Medulla oblongata (tissue), 1 donor: ENCODE results near the gene TENM3.
A peak's percentile ranks its signal among the peaks of the same experiment; 100 is the strongest.

Experiments used
- DNase-seq: peaks from one replicate; pipeline ENCODE4 v3.0.0-alpha.2; 2015; ENCODE audit errors: extremely low spot score

The TENM3 gene

DNA sequence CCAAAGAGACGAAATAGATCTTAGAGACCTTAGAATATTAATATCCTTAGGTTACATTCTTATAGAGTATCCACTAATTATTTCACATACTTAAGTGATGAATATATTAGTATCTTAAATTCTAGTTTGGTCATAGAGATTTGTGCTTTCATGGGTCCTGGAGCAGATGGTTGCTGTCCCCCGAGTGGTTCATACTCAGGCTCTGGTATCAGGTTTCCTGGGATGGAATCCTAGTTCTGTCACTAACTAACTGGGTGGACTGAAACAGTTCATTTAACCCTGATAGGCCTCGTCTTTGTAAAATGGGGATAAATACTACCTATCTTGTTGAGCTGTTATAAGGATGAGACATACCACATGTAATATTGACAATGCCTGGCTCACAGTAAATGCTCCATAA, 264.6 kb downstream of the TENM3 start:
- DNase-seq: no peak

GRCh38 chr4:182510836-182511235, 267.6 kb downstream of the TENM3 start:
- DNase-seq: peak; percentile 9

DNA sequence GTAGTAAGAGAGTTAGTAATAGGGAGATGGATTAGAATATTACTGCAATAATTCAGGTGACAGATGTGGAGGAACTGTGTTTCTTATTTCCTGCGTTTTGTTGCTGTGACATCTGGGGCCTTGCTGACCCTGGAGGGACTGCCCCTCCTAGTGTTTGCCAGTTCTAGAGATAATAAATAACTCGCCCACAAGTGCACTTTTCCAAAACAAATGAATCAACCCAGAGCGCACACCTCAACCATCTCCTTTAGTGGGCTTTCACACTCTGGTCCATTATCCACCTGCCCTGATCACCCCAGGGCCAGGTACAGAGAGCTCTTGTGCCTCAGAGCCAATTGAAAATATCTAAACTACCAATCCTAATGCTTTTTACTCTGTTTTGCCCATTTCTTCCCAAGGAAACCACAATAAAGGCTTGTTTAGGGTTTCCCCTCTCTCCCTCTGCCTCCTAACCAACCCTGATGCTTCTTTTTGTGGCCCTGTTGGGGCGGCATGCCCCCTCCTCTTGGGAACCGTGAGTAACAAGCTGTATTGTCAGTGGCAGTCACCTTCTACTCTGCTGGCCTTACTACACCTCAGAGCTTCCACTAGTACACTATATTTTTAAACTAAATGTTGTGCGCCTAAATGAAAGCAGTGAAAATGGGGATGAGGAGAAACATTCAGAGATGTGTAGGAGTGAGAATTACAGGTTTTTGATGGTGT, 270.5 kb downstream of the TENM3 start:
- DNase-seq: no peak

DNA sequence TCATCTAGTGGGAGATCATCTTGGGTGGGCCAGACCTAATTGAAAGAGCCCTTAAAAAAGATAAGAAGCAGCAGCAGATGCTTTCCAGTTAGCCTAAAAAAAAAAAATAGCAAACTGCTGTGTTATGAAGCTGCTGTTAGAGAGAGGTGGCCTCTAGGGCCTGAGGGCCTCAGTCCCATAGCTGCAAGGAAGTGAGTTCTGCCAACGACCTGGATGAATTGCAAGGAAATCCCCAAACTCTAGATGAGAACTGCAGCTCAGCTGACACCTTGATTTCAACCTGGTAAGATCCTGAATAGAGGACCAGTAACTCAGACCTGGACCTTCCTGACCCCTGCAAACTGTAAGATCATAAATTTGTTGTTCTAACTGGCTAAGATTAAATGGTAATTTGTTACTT, 275.2 kb downstream of the TENM3 start:
- DNase-seq: no peak

DNA sequence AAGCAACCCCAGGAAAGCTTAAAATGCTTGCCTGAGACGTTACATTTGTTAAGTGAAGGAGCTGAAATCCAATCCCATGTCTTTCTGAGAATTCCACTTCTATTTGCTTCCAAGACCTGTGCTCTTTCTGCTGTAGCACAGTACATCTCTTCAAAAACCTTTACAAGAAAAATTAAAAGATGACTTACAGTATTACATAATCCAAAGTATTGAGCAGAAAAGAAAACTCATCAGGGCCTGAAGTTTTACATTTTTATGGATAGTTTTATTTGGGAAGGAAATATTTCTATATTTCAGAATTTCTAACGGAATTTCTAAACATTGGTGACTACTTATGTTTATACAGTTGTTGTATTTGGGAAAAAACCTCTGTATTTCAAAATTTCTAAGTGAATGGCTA, 276.3 kb downstream of the TENM3 start:
- no peak for DNase-seq

DNA sequence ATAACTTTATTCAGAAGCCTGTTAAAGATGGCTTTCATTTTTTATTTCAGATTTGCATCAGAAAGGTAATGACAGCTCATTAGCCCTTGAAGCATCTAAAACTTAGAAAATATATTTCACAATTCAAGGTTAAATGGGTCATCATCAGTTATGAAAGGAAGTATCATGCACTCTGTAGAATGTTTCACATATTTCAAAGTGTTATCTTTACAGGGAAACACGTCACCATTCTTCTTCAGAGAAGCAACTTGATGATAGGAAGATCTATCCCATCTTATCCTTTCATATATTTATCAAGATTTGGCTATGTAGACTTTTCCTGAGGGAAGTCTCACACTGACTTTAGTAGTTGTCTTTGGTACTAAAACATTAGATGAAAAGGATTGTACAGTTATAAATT, 277.8 kb downstream of the TENM3 start:
- DNase-seq: no peak

DNA sequence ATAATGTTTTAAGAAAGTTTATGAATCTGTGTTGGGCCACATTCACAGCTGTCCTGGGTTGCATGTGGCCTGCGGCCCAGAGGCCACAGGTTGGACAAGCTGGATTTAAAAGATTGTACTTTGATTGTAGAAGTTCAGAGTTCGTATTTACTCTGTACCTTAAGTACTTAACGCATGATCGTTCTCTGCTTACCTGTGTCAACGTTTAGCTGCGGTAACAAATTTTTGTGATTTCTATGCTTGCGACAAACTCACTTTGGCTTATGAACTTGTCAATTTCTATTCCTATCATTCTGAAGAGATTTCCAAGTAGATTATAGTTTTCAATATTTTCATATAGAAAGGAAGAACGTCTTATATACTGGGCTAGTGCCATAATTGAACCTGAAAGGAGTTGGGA, 285.6 kb downstream of the TENM3 start:
- no peak for DNase-seq

GRCh38 chr4:182530451-182530850, 287.2 kb downstream of the TENM3 start:
- DNase-seq: no peak

DNA sequence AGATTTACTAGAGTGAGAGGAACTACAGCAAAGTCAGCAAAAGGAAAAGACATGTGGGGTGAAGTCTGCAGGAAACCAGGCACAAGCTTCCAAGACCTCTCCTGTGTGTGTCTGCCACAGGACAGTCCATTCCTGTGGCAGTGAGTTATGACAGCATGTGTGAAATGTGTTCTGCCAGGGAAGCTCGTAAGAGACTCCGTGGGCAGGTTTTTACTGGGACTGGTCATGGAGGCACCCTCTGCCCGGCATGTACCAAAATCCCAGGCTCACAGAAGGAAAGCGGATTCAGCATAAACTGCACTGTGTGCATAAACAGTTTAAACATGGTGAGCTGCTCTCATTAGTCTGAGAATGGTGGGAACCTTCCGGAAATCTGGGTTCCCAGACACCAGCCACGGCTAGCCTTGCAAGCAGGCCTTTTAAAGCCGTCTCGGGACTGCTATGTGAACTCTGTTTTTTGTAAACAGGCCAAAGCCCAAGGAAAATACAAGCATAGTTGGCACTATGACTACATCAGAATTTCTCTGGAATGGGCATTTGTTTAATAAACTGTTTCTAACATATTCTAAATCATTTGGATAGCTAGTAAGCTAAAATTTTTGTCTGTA, 288.5 kb downstream of the TENM3 start:
- DNase-seq: no peak

- DNase-seq: no peak
These were observed 289.2 kb downstream of the TENM3 start for GRCh38 chr4:182532441-182532840.

DNA sequence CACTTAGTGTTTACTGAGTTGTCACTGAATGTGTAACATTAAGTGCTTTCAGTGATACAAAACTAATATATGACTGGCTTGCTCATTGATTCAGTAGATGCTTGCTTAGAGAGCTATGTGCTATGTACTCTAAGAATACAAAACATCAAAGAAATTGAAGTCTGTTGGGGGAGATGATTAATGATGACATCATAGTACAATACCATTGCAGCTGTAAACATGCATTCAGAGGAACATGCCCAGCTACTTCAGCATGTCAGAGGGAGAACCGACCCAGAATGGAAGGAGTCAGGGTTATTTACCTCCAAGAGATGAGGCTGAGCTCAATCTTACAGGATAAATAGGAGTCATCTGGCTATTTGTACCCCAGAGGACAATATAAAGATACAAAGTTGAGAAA, 290.8 kb downstream of the TENM3 start:
- no peak for DNase-seq

DNA sequence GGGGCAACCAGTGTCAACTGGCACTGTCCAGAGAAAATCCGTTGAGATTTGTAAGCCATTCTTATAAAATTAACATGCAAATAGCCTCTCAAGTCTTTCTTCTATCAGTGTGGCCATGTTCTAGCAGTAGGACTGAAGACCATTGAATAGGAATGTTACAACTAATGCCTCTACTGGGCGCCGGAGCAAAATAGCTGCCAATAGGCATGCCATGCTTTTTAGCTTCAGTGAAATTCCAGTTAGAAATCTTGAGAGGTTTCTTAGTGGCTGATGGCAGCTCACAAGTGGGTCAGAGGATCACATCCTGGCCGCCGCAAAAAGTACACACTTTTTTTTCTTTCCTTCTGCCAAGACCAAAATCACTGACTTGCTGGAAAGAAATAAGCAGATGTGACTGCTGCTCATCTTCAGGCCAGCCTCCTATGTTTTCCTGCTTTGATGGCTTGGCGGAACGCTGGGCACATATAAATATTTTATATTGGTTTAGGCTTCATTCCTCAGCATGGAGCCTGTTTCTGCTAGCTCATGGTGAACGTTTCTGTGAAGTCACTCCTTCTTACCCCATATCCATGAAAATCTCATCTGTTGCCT, 293.1 kb downstream of the TENM3 start:
- DNase-seq: peak; percentile 41

GRCh38 chr4:182537031-182537795, 294.0 kb downstream of the TENM3 start:
- no peak for DNase-seq

GRCh38 chr4:182538031-182538430, 294.8 kb downstream of the TENM3 start:
- no peak for DNase-seq

DNA sequence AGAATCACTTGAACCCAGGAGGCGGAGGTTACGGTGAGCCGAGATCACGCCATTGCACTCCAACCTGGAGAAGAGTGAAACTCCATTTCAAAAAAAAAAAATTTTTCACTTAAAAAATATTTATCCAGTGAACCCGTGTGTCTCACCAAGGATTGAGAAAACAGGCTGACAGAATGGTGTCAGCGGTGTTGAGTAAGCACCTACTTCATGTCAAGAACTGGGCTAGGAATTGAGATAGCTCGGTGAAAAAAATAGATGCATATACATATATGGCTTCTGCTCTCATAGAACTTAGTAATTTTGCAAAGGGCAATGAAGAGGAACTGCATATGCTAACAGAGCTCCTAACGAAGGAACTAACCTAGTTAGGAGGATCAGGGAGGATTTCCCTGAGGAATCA, 297.3 kb downstream of the TENM3 start:
- no peak for DNase-seq

DNA sequence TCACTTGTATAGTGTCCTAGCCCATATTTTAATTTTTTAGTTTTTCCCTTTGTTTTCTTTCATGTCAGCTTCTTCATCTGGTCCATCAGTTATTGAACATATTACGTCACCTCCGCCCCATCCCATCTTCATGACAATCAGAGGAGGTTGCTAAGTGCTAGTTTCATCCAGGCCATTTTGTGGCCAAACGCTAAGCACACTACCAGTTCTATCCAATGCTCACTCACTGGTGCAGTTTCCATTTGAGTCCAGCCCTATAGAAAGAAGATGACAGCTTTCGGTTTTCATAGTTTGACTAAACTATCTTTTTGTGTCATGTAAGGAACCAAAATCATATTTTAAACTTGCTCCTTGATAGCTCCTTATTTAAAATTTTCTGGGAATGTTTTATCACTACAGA, 304.2 kb downstream of the TENM3 start:
- DNase-seq: no peak

GRCh38 chr4:182548156-182548555, 305.0 kb downstream of the TENM3 start:
- no peak for DNase-seq

DNA sequence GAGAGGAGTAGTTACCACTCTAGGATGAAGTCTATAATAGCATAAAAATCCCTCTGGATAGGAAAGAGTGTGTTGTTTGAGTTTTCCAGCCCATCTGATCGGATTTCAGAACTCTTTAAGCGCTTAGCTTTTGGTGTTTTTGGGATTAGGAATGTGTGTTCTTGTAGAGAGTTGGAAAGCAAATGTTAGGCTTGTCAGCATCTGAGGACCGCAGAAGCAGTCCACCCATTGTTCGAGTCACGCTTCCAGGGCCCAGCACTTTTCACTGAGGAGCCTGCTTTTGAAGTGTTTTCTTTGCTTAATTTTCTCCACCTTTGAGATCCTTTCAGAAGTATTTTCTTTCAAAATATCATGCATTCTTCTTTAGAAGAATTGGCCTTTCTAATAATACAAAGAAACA, 306.2 kb downstream of the TENM3 start:
- no peak for DNase-seq

GRCh38 chr4:182552948-182553347, 309.7 kb downstream of the TENM3 start:
- no peak for DNase-seq

DNA sequence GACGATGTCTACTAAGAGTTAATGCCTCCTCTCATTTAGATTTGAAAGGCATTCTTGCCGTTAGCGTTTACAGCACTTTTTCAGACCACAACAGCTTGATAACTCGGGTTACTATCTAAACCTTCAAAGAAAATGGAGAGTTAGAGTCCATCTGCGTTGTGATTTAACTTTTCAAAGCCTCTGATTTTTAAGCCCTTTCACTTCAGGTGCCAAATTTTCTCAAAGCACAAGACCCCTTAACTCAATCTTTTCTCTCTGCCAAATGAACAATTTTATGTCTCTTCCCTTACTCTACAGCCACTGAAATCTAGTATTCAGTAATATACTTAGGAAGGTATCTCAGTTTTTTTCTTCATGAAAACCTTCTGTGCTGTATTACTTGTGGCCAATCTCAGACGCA, 310.5 kb downstream of the TENM3 start:
- no peak for DNase-seq

GRCh38 chr4:182554736-182555135, 311.5 kb downstream of the TENM3 start:
- DNase-seq: no peak

GRCh38 chr4:182555997-182556418, 312.8 kb downstream of the TENM3 start:
- DNase-seq: peak; percentile 63

- DNase-seq: no peak
These were observed 313.4 kb downstream of the TENM3 start for GRCh38 chr4:182556580-182556979.
